Fibroblast of skin of left biceps (primary cell): ENCODE data around the gene SPTBN5.

Experiments
- DNase-seq, 2 experiments: peaks; one replicate each; pipeline ENCODE4 v3.0.0-alpha.2; 2013; ENCODE audit warnings: low read depth in 2 of 2

SPTBN5 gene

GRCh38 chr15:41824062-41824745 is 69.6 kb downstream of the SPTBN5 start:
- DNase-seq = no peak

GRCh38 chr15:41823502-41823901 is 70.4 kb downstream of the SPTBN5 start:
- no peak for DNase-seq

- no peak for DNase-seq
Measured at GRCh38 chr15:41822957-41823356, 70.9 kb downstream of the SPTBN5 start.

- no peak for DNase-seq
Measured at GRCh38 chr15:41822471-41822870, 71.4 kb downstream of the SPTBN5 start.

GRCh38 chr15:41821831-41822230 is 72.0 kb downstream of the SPTBN5 start:
- DNase-seq = no peak

- no peak for DNase-seq
Measured at GRCh38 chr15:41820791-41821423, 72.9 kb downstream of the SPTBN5 start.

GRCh38 chr15:41819455-41820050 is 74.3 kb downstream of the SPTBN5 start:
- no peak for DNase-seq

- no peak for DNase-seq
Measured at GRCh38 chr15:41817781-41818180, 76.1 kb downstream of the SPTBN5 start.

GRCh38 chr15:41817327-41817726 is 76.5 kb downstream of the SPTBN5 start:
- no peak for DNase-seq

- DNase-seq = no peak
Measured at GRCh38 chr15:41816788-41817187, 77.1 kb downstream of the SPTBN5 start.

GRCh38 chr15:41814534-41814933 is 79.3 kb downstream of the SPTBN5 start:
- no peak for DNase-seq

- no peak for DNase-seq
Measured at GRCh38 chr15:41813426-41813825, 80.4 kb downstream of the SPTBN5 start.

GRCh38 chr15:41812820-41813375 is 81.0 kb downstream of the SPTBN5 start:
- DNase-seq = no peak

GRCh38 chr15:41811432-41812195 is 82.2 kb downstream of the SPTBN5 start:
- peak in 1 of 2 experiments; percentile 41 for DNase-seq

GRCh38 chr15:41810651-41811431 is 83.0 kb downstream of the SPTBN5 start:
- no peak for DNase-seq

- DNase-seq = no peak
Measured at GRCh38 chr15:41809526-41810220, 84.2 kb downstream of the SPTBN5 start.

GRCh38 chr15:41809121-41809520 is 84.7 kb downstream of the SPTBN5 start:
- no peak for DNase-seq

- DNase-seq = no peak
Measured at GRCh38 chr15:41806291-41807181, 87.3 kb downstream of the SPTBN5 start.

- DNase-seq = no peak
Measured at GRCh38 chr15:41805711-41806110, 88.1 kb downstream of the SPTBN5 start.
